ENCODE results near the gene MRPL21. TPM values are rescaled to one million over a fixed set of nuclear protein-coding genes. Genes with fewer than 3 reads are reported as not detected.

MRPL21 gene
- total and polyA plus RNA-seq, 2 of the 8 experiments (the other 6 are each of a cell fraction or from before 2014, with no cell fraction given) = 102 to 107 TPM

- CTCF ChIA-PET (ENCODE audit: partially characterized antibody) = no interaction called here
- H4K20me1 ChIP-seq (replicated peaks in 1 of 2; ENCODE audit: control insufficient read depth in 1 of 2, insufficient read depth in 2 of 2, low read length in 2 of 2) = peaks cover 3 to 7% of the 10 kb centered on the region in 2 experiments
- H3K23me2 ChIP-seq (ENCODE audit: low read depth, low read length) = no peaks in the 10 kb centered on the region
- H3K4me3 ChIP-seq (ENCODE audit: extremely low read depth in 1 of 4, insufficient read depth in 2 of 4, low read depth in 3 of 4, low read length in 4 of 4) = no peak overlapping the region
- FAIRE-seq = no peak
- WGBS, 2 experiments (ENCODE audit: extremely low coverage in 1 of 2, insufficient coverage in 1 of 2, insufficient read length in 1 of 2, insufficient replicate concordance in 2 of 2, low coverage in 1 of 2, low lambda C conversion rate in 2 of 2, missing lambda C conversion rate in 1 of 2) = 87% methylated on average over 17 of the region's 17 CpGs; no CpG with 5 or more reads in 1 of the 2 experiments
- H2AK5ac ChIP-seq (ENCODE audit: low read depth, low read length) = no peak overlapping the region
- no peak overlapping the region for H3K4me2 ChIP-seq (ENCODE audit: insufficient read depth in 1 of 2, low read depth in 2 of 2, low read length in 2 of 2)
- no peak overlapping the region; the same call in 1 of the 2 replicates for H2BK5ac ChIP-seq (ENCODE audit: low read depth, low read length)
- H2BK15ac ChIP-seq (ENCODE audit: low read length) = no peak overlapping the region
- H3K79me2 ChIP-seq (ENCODE audit: control insufficient read depth in 1 of 2, insufficient read depth in 2 of 2, low read length in 2 of 2) = no peaks in the 10 kb centered on the region
- H3K14ac ChIP-seq (ENCODE audit: insufficient read length) = no peak overlapping the region
- H3K27ac ChIP-seq (ENCODE audit: low read depth, low read length) = no peak overlapping the region
- no peak overlapping the region for H2BK120ac ChIP-seq (replicated peaks; ENCODE audit: low read depth, low read length)
- no peak for TF ChIP-seq CBX5 (IDR thresholded peaks at IDR 0.05; ENCODE audit: low read depth, low read length)
- TF ChIP-seq POLR2AphosphoS5 (IDR thresholded peaks at IDR 0.05; ENCODE audit: low read depth, low read length) = no peak
- H3K79me1 ChIP-seq (ENCODE audit: low read depth, low read length) = no peaks in the 10 kb centered on the region; the same call in 1 of the 2 replicates
- no peak overlapping the region for H4K8ac ChIP-seq (ENCODE audit: extremely low read depth, insufficient read depth, low read length)
- H3K23ac ChIP-seq (ENCODE audit: insufficient read length) = no peak overlapping the region
- H2BK12ac ChIP-seq (ENCODE audit: low read depth, low read length) = no peak overlapping the region
- H3K9ac ChIP-seq (replicated peaks in 1 of 4; ENCODE audit: extremely low read depth in 1 of 4, low read depth in 3 of 4, low read length in 3 of 4) = no peak overlapping the region
- no peaks in the 10 kb centered on the region for H3K9me3 ChIP-seq (ENCODE audit: insufficient read depth in 2 of 2, low read depth in 1 of 2, low read length in 1 of 2)
- no peak overlapping the region for H2AFZ ChIP-seq (ENCODE audit: low read length)
- H4K5ac ChIP-seq (ENCODE audit: insufficient read length, low read depth, low read length) = no peak overlapping the region
- no peak overlapping the region for H3K18ac ChIP-seq (ENCODE audit: extremely low read depth, low read length)
- H3K36me3 ChIP-seq (ENCODE audit: control insufficient read depth in 2 of 4, insufficient read depth in 4 of 4, low read length in 3 of 4) = peaks cover 2 to 20% (median 13%) of the 10 kb centered on the region in 4 experiments; a peak in 6 of 8 replicates
- no peak overlapping the region for H3K56ac ChIP-seq (replicated peaks; ENCODE audit: insufficient read length, low read depth, low read length)
- H4K91ac ChIP-seq (replicated peaks; ENCODE audit: insufficient read length, low read length) = no peak overlapping the region
- DNase-seq (ENCODE audit: low read depth in 1 of 2, low spot score in 2 of 2) = no peak
- no peaks in the 10 kb centered on the region for H3K27me3 ChIP-seq (replicated peaks in 1 of 4; ENCODE audit: control insufficient read depth in 3 of 4, extremely low read depth in 1 of 4, insufficient read depth in 3 of 4, low read length in 3 of 4)
- no peak overlapping the region for H2BK20ac ChIP-seq (ENCODE audit: low read length)
- POLR2A ChIA-PET (ENCODE audit: partially characterized antibody) = interaction anchor here (1.3 kb wide), 1 partner anchor 29 kb away, joined by 3 read pairs; the partner anchor contains the start of gene MRPL21
- H3K4me1 ChIP-seq (replicated peaks in 1 of 4; ENCODE audit: control insufficient read depth in 3 of 4, insufficient read depth in 4 of 4, low read length in 3 of 4) = no peaks in the 10 kb centered on the region
- H3K4ac ChIP-seq (replicated peaks; ENCODE audit: insufficient read length, low read depth, low read length) = no peak overlapping the region
Observed at GRCh38 chr11:68931911-68932310, 28.3 kb upstream of the MRPL21 start.
